22Rv1 (cell line): ENCODE data around the gene HK1.

Source experiments
- CTCF ChIP-seq: fragments of 450-650 bp; IDR thresholded peaks from 2 replicates; pipeline ENCODE4 v1.5.1; 2017; ENCODE audit warnings: mild to moderate bottlenecking
- ZFX ChIP-seq: fragments of 450-650 bp; IDR thresholded peaks from 2 replicates; pipeline ENCODE4 v1.6.1; 2017; ENCODE audit warnings: antibody characterized with exemption, borderline replicate concordance

- TF ChIP-seq CTCF = no peak
- no peak for TF ChIP-seq ZFX
These were observed 5.7 kb upstream of the HK1 start for GRCh38 chr10:69272624-69273023.
